Measurements from ENCODE around the gene TWIST2. TPM values are rescaled to one million over a fixed set of nuclear protein-coding genes. Genes with fewer than 3 reads are reported as not detected.

Gene TWIST2
- polyA plus RNA-seq, 3 donors: 0.43 to 0.49 (median 0.43) TPM

- Histone ChIP-seq H3K4me1 (ENCODE audit: control insufficient read depth in 1 of 2, insufficient read depth in 2 of 2, low read length in 2 of 2) (no peaks in the 10 kb centered on the region), H3K36me3 (replicated peaks in 1 of 2; ENCODE audit: control insufficient read depth in 1 of 2, insufficient read depth in 2 of 2, low read length in 2 of 2) (no peaks in the 10 kb centered on the region), H3K27me3 (ENCODE audit: control insufficient read depth in 2 of 2, insufficient read depth in 2 of 2, low read length in 2 of 2) (no peaks in the 10 kb centered on the region), H3K4me2 (replicated peaks; ENCODE audit: extremely low read depth, low read length, poor library complexity, severe bottlenecking) (no peak overlapping the region), H2AFZ (ENCODE audit: insufficient read depth, low read depth, low read length, poor library complexity, severe bottlenecking) (no peak overlapping the region), H4K20me1 (ENCODE audit: insufficient read depth, low read length) (no peaks in the 10 kb centered on the region), H3K9ac (ENCODE audit: insufficient read depth, low read length, poor library complexity, severe bottlenecking) (no peak overlapping the region), H3K9me3 (replicated peaks in 1 of 2; ENCODE audit: control insufficient read depth in 1 of 2, insufficient read depth in 1 of 2, low read length in 2 of 2) (no peaks in the 10 kb centered on the region), H3K4me3 (replicated peaks in 1 of 3; ENCODE audit: low read depth in 2 of 3, low read length in 3 of 3) (no peak overlapping the region), H3K79me2 (ENCODE audit: insufficient read depth, low read length) (no peaks in the 10 kb centered on the region), H3K27ac (ENCODE audit: low read depth in 1 of 2, low read length in 2 of 2) (no peak overlapping the region)
- no peaks in the 10 kb centered on the region for H3K36me3 Mint-ChIP-seq
- H3K9me3 Mint-ChIP-seq: peaks cover 0 to 3% (median 0%) of the 10 kb centered on the region in 7 donors
- TF ChIP-seq CTCF (IDR thresholded peaks at IDR 0.05): no peak
- no peak for DNase-seq
- intact Hi-C loops (cut with micrococcal nuclease): no loop called here
- peak overlapping the region in 1 of 7 donors; percentile 21 for H3K27ac Mint-ChIP-seq
- no peak overlapping the region for H3K4me3 Mint-ChIP-seq
- no CpG with 5 or more reads among the region's 6 CpGs for WGBS (ENCODE audit: insufficient coverage)
- H3K27me3 Mint-ChIP-seq (ENCODE audit: low read depth in 3 of 3): peaks cover 6 to 16% (median 12%) of the 10 kb centered on the region in 3 donors
- no peaks in the 10 kb centered on the region for H3K4me1 Mint-ChIP-seq
These were observed 34.3 kb downstream of the TWIST2 start for GRCh38 chr2:238882082-238882755.

GRCh38 chr2:238883421-238883901, 35.6 kb downstream of the TWIST2 start:
- Histone ChIP-seq H3K9ac (ENCODE audit: insufficient read depth, low read length, poor library complexity, severe bottlenecking) (no peak overlapping the region), H3K27ac (ENCODE audit: low read depth in 1 of 2, low read length in 2 of 2) (no peak overlapping the region), H3K36me3 (replicated peaks in 1 of 2; ENCODE audit: control insufficient read depth in 1 of 2, insufficient read depth in 2 of 2, low read length in 2 of 2) (no peaks in the 10 kb centered on the region), H2AFZ (ENCODE audit: insufficient read depth, low read depth, low read length, poor library complexity, severe bottlenecking) (no peak overlapping the region), H3K27me3 (ENCODE audit: control insufficient read depth in 2 of 2, insufficient read depth in 2 of 2, low read length in 2 of 2) (peaks cover 0 to 2% of the 10 kb centered on the region in 2 donors), H3K79me2 (ENCODE audit: insufficient read depth, low read length) (no peaks in the 10 kb centered on the region), H3K4me2 (replicated peaks; ENCODE audit: extremely low read depth, low read length, poor library complexity, severe bottlenecking) (no peak overlapping the region), H4K20me1 (ENCODE audit: insufficient read depth, low read length) (no peaks in the 10 kb centered on the region), H3K4me1 (ENCODE audit: control insufficient read depth in 1 of 2, insufficient read depth in 2 of 2, low read length in 2 of 2) (no peaks in the 10 kb centered on the region), H3K9me3 (replicated peaks in 1 of 2; ENCODE audit: control insufficient read depth in 1 of 2, insufficient read depth in 1 of 2, low read length in 2 of 2) (no peaks in the 10 kb centered on the region), H3K4me3 (replicated peaks in 1 of 3; ENCODE audit: low read depth in 2 of 3, low read length in 3 of 3) (no peak overlapping the region)
- DNase-seq: no peak
- intact Hi-C loops (cut with micrococcal nuclease): no loop called here
- Mint-ChIP-seq H3K27me3 (ENCODE audit: low read depth in 3 of 3) (peaks cover 9 to 15% (median 9%) of the 10 kb centered on the region in 3 donors), H3K4me3 (no peak overlapping the region), H3K36me3 (no peaks in the 10 kb centered on the region), H3K27ac (no peak overlapping the region), H3K4me1 (no peaks in the 10 kb centered on the region), H3K9me3 (peaks cover 0 to 2% (median 0%) of the 10 kb centered on the region in 7 donors)
- 94% methylated on average over 4 of the region's 9 CpGs for WGBS (ENCODE audit: insufficient coverage)
- no peak for TF ChIP-seq CTCF (IDR thresholded peaks at IDR 0.05)

Measured in CD14-positive monocyte (primary cell).